Breast epithelium (tissue), 3 donors: Measurements from ENCODE around the gene HSH2D.

ENCODE experiments used
- CTCF ChIP-seq, 3 donors: fragments of 450-650 bp; IDR thresholded peaks; one replicate each; pipeline ENCODE4 v1.5.1; 2016 to 2017; ENCODE audit warnings: antibody characterized with exemption in 3 of 3, mild to moderate bottlenecking in 3 of 3, moderate library complexity in 3 of 3
- POLR2AphosphoS5 ChIP-seq, 3 donors: sonication (generic); formaldehyde crosslinking; IDR thresholded peaks; one replicate each; pipeline ENCODE4 v1.6.1; 2017; ENCODE audit warnings: antibody characterized with exemption in 3 of 3

GRCh38 chr19:16191216-16191908, 47.9 kb downstream of the HSH2D start:
- TF ChIP-seq CTCF (IDR thresholded peaks at IDR 0.05) (no peak), POLR2AphosphoS5 (IDR thresholded peaks at IDR 0.05) (no peak)
